GM21717 (cell line): ENCODE data around the gene RGMA.
"Not testable (repeated sequence)": the region's sequence is repeated elsewhere in the genome, so short reads cannot be mapped to it uniquely, and the experiment has no call there.

ENCODE experiments used
- ATAC-seq: cut with Tn5 transposase; IDR thresholded peaks from one replicate; pipeline ENCODE4 v1.9.1; 2021; ENCODE audit warnings: mild to moderate bottlenecking, moderate library complexity; ENCODE audit not compliant: unreplicated experiment

Gene RGMA

GRCh38 chr15:93067649-93068085 lies 21.3 kb downstream of the RGMA start:
- ATAC-seq: no peak

- no peak for ATAC-seq
Measured at GRCh38 chr15:93066834-93067648, 22.0 kb downstream of the RGMA start.

- no peak for ATAC-seq
Measured at GRCh38 chr15:93066224-93066681, 22.8 kb downstream of the RGMA start.

- no peak for ATAC-seq
Measured at GRCh38 chr15:93065641-93066045, 23.4 kb downstream of the RGMA start.

GRCh38 chr15:93063796-93064690 lies 25.0 kb downstream of the RGMA start:
- ATAC-seq: no peak

- ATAC-seq: no peak
Measured at GRCh38 chr15:93063262-93063671, 25.7 kb downstream of the RGMA start.

- not testable (repeated sequence) for ATAC-seq
Measured at GRCh38 chr15:93062628-93063261, 26.3 kb downstream of the RGMA start.

GRCh38 chr15:93060336-93061248 lies 28.4 kb downstream of the RGMA start:
- ATAC-seq: no peak

- no peak for ATAC-seq
Measured at GRCh38 chr15:93059442-93059841, 29.6 kb downstream of the RGMA start.

- ATAC-seq: no peak
Measured at GRCh38 chr15:93058904-93059427, 30.0 kb downstream of the RGMA start.

GRCh38 chr15:93058128-93058527 lies 30.9 kb downstream of the RGMA start:
- no peak for ATAC-seq

GRCh38 chr15:93057618-93058017 lies 31.4 kb downstream of the RGMA start:
- no peak for ATAC-seq

GRCh38 chr15:93056836-93057235 lies 32.2 kb downstream of the RGMA start:
- no peak for ATAC-seq

GRCh38 chr15:93055211-93055610 lies 33.8 kb downstream of the RGMA start:
- ATAC-seq: no peak

GRCh38 chr15:93052090-93052879 lies 36.7 kb downstream of the RGMA start:
- ATAC-seq: no peak

- ATAC-seq: no peak
Measured at GRCh38 chr15:93051236-93052089, 37.5 kb downstream of the RGMA start.

GRCh38 chr15:93050648-93051047 lies 38.4 kb downstream of the RGMA start:
- ATAC-seq: no peak

GRCh38 chr15:93049914-93050578 lies 39.0 kb downstream of the RGMA start:
- ATAC-seq: no peak
